ENCODE measurements around the gene TMEM141.
"Not testable (repeated sequence)": the region's sequence is repeated elsewhere in the genome, so short reads cannot be mapped to it uniquely, and the experiment has no call there.

Gene TMEM141

GRCh38 chr9:136820971-136821825 is 30.1 kb downstream of the TMEM141 start:
- FAIRE-seq = no peak

GRCh38 chr9:136821826-136822544 is 30.8 kb downstream of the TMEM141 start:
- FAIRE-seq = no peak

GRCh38 chr9:136823136-136824046 is 32.2 kb downstream of the TMEM141 start:
- no peak for FAIRE-seq

- no peak for FAIRE-seq
Observed at GRCh38 chr9:136824496-136825225, 33.5 kb downstream of the TMEM141 start.

GRCh38 chr9:136825295-136826187 is 34.4 kb downstream of the TMEM141 start:
- FAIRE-seq = no peak

DNA sequence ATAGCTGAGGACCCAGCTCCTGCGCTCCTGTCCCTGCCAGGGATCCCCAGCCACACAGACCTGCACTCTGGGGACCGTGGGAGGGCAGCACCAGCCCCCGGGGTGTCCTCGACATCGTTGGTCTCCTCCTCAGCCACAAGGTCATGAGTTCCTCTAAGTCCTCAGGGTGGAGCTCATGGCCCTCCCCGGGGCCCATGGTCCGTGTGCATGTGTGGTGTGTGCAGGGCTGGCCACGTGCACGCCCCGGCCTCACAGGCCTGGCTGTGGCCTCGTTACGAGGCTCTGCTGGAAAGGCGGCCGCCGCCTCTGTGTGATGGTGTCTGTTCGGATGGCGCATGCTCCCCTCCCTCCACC is 35.0 kb downstream of the TMEM141 start:
- FAIRE-seq = no peak

DNA sequence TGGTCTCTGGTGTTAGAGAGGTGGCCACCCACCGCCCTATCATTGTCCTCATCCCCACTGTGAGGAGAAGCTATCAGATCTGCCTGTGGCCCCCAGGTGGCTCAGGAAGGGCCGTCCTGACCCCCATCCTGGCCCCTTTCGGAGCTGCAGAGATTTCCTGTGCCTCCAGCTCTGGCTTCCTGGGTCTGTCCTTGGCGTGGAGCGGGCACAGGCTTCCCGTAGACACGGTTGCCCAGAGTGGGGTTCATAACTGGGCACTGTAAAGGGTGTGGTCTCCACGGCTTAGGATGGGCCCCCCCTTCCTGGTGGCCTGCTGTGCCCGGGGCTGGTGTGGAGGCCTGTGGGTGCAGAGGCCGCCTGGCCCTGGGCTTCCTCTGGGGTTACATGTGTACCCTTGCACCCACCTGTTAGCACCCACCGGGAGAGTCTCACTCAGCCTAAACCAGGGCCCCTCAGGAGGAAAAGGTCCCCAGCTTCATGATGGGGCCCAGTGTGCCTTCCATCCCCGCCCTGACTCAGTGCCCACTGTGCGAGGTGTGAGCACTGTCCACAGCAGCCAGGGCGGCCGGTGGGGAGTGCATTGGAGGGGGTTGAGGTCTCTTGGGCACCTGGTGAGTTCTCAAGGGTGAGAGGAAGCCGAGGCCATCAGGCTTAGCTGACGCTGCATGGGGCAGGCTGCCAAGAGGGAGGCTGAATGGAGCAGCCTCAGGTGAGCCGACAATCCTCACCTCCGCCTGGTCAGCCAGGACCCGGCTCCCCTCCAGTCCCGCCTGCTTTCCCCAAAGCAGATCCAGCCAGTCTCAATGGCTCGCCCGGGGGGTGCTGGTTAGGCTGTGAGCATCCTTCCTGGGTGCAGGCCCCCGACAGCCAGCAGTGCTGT is 35.8 kb downstream of the TMEM141 start:
- FAIRE-seq = no peak

GRCh38 chr9:136827794-136828473 is 36.8 kb downstream of the TMEM141 start:
- FAIRE-seq = no peak

GRCh38 chr9:136828474-136829140 is 37.5 kb downstream of the TMEM141 start:
- FAIRE-seq = no peak

DNA sequence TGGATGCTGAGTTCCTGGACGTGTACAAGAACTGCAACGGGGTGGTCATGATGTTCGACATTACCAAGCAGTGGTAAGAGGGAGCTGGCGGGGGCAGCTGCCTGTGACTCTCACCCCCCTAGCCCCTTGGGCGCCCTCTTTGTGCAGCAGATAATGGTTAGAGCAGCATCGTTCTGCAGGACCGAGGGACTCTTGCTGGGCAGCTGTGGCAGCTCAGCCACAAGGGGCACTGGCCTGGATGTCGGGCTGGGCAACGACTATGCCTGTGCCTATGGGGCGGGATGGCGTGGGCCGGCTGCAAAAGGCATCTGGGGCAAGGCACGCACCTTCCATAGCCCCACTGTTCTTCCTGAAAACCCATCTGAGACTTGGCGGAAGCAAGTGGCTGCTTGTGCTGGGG is 38.3 kb downstream of the TMEM141 start:
- no peak for FAIRE-seq

DNA sequence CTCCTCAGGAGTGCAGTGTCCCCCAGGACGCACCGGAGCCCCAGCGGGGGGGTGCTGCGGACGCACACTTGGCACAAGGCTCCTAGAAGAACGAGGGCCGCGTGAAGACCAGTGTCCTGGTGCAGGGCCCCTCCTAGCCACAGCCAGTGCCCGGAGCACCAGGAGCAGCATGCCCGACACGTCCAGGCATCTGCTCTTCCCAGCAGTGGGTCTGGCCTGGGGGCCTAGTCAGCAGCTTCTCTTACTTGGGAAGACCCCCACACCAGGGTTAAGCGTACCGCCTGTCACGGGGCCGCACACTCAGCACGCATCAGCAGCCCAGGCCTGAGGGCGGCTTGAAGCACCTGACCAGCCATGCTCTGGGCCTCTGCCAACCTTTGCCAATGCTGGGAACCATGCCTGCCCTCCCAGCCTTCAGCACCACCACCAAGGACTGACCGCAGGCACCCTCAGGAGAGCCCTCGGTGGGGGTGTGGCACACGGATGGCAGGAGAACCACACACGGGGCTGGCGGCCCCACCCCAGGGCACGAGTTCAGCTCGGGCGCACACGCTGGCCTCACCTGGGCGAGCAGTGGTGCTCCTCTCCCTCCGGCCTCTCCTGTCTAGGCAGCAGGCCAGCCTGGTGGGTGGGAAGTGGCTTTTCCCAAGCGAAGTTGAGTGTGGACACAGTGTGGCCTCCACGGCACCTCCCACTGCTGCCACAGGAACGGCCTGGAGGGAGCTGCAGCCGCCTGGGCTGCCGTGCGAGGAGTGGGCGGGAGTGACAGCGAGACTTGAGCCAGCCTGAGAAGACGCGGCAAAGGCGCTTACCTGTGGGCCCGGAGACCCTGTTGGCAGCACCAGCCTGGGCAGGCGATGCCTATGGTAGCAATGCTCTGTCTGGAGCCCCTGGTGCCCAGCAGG is 39.1 kb downstream of the TMEM141 start:
- FAIRE-seq = no peak

GRCh38 chr9:136831002-136831719 is 40.0 kb downstream of the TMEM141 start:
- FAIRE-seq = no peak

DNA sequence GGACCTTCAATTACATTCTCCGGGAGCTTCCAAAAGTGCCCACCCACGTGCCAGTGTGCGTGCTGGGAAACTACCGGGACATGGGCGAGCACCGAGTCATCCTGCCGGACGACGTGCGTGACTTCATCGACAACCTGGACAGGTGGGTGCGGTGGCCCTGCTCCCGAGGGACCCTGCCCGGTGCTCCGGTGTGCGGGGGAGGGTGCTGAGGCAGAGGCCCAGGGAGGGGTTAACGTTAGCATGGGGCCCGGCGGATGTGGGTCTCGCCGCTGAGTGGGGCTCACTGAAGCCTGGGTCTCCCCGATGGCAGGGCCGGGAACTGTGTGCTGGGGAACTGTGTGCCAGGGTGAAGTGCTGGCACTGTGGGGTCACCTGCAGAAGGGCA is 40.6 kb downstream of the TMEM141 start:
- no peak for FAIRE-seq

GRCh38 chr9:136832581-136832980 is 41.4 kb downstream of the TMEM141 start:
- FAIRE-seq = no peak

DNA sequence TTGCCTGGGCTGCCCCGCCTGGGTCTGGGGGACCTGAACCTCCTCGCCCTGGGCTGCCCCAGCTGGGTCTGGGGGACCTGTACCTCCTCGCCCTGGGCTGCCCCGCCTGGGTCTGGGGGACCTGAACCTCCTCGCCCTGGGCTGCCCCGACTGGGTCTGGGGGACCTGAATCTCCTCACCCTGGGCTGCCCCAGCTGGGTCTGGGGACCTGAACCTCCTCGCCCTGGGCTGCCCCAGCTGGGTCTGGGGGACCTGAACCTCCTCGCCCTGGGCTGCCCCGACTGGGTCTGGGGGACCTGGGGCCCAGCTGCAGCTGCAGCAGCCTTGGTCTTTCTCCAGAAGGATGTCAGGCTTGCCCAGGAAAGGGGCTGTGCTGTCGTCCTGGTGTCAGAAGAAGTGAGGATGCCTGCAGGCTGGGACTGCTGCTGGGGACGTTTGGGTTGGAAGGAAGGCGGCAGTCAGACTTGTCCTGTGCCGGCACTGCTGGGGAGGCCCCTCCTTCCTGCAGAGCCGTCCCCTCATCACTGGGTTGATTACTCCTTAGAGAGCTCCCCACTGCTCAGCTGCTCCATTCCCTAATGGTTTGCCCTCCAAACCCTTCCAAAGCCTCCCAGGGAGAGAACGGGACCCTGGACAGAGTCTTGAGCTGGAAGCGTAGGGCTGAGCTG is 42.4 kb downstream of the TMEM141 start:
- FAIRE-seq = not testable (repeated sequence)

GRCh38 chr9:136835162-136835931 is 44.2 kb downstream of the TMEM141 start:
- no peak for FAIRE-seq
